GM21360 (cell line): ENCODE data around the gene ITIH6.
"Not testable (repeated sequence)": the region's sequence is repeated elsewhere in the genome, so short reads cannot be mapped to it uniquely, and the experiment has no call there.

Experiments
- ATAC-seq: cut with Tn5 transposase; IDR thresholded peaks from one replicate; pipeline ENCODE4 v1.9.1; 2021; ENCODE audit warnings: mild to moderate bottlenecking, moderate library complexity; ENCODE audit not compliant: unreplicated experiment

ITIH6 gene

DNA sequence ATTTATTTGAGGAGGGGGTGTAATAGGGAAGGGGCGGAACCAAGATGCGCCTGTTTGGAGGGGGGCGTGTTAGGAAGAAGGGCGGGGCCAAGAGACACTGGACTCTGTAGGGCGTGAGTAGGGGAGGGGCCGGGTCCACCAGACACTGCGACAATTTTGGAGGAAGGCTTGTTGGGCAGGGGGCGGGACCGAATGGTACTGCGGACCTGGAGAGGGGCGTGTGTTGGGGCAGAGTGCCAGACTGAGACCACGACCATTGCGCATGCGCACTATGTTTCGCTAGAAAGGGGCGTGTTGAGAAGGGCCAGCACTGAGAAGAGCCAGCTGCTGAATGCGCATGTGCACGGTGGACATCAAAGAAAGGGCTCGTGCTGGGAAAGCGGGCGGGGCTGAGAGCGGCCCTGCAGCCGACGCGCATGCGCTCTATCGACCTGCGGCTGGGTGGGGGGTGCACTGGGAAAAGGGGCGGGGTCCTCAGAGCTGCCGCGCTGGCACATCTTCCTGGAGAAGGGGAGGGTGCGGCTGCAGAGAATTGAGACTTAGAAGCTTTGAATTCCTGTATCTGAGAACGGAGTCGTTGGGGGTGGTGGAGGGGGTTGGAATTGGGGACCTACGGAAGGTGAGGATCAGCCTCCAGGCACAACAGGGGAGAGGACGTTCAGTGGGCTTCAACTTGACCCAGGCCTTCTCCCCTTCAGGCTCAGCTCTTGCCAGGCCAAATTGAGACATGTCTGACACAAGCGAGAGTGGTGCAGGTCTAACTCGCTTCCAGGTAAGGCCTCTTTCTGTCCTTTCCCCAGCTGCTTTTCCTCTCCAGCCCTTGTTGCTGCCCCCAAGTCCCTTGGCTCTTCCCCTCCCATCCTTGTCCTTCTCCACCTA, 10.8 kb upstream of the ITIH6 start:
- peak; percentile 81 for ATAC-seq

DNA sequence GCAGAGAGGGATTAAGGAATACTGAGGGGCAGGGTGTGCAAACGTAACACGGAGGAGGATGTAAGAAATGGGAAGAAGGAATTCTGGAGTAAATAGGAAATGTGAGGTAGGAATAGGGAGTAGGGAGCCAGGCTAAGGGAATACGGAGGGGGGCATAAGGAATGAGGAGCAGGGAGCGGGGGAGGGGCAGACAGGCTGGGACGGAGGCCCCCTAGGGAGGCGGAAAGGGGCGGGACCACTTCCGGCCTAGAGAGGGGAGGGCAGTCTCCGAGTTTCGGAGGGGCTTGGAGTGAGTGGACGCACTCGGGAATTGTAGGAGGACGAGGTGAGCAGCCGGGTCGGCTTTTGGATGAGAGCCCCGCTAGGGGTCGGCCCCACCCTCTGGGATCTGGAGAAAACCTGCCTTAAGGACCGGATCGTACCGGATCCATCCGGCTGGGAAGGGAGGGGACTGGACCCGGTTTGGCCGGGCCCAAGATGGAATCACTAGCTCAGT, 10.1 kb upstream of the ITIH6 start:
- peak; percentile 12 for ATAC-seq

DNA sequence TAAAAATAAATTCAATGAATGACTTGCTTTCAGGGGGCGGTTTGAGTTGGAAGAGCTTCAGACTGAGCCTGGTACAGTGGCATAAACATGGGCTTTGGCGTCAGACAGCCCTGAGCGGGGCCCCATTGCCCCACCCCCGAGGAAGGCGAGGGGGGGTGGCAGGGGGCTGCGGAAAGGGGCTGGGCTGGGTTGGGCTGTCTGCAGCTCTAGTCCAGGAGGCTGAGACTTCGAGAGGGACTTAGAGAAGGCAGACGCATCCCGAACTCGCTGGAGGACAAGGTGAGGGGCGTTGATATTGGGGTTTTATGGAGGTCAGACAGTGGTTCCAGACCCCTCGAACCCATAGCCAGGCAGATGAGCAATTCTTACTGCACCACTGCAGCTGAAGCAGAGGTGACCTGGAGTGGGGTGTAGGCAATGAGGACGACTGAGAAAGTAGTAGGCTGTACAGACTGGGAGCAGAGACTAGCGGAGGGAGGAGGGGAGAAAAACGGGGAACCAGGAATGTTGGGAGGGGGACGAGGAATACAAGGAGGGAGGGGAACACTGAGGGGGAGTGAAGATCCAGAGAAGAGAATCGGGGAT, 9.6 kb upstream of the ITIH6 start, which contains the start of gene MAGED2:
TSS of gene MAGED2 (plus strand) at position 222 of the 585 bp plus-strand sequence. CDS start 1,587 bp downstream, outside the sequence.
- ATAC-seq = no peak

DNA sequence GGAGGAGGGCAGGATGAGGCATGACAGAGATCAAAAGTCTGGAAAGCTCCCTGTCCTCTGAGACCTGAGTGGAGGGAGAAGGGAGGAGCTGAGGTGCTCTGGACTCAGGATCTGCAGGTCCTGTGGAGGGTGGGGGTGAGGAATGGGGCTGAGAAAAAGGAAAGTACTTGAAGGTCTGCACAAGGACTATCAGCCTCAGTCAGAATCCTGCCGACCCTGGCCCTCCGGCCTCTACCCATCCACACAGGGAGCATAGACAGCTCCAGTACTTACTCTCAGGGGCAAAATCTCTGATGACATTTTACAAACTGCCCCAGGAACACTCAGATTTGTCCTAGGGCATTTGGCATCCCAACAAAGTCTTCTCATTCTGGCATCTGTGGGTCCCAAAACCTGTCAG, 991 bp upstream of the ITIH6 start:
- no peak for ATAC-seq

DNA sequence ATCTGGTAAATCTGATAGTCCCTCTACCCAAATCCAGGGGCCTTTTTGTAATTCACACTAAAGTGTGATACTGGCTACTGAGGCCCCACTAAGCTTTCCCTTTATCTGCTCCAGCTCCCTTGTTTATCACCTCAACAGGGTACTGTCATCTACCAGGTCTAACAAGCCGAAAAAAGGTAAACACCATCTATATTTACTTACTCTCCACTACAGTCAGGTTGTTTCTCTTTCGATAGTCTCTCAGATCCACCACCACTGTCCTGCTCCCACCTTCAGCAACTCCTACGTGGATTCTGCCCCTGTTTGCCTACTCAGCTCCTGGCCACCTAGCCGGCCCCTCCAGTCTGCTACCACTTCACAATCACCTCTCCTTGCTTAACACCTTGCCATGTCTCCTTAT, 3.3 kb downstream of the ITIH6 start:
- no peak for ATAC-seq

DNA sequence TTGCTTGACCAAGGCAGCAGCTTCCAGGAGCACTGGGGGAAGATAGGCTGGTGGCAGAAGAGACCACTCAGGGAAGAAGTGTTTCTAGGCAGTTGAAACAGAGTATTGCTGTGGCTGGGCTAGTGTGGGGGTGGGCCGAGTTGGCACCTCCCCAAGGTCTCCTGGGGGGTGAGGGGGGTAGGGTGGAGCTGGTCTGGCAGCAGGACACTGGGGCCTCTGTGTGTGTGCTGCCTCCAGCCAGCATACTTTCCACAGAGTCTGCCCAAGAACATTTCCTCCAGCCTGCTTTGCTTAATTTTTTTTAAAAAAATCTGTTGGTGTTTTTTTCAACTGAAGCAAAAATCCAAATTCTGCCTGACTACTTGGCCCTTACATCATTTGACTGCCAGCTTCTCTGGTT, 4.0 kb downstream of the ITIH6 start:
- no peak for ATAC-seq

DNA sequence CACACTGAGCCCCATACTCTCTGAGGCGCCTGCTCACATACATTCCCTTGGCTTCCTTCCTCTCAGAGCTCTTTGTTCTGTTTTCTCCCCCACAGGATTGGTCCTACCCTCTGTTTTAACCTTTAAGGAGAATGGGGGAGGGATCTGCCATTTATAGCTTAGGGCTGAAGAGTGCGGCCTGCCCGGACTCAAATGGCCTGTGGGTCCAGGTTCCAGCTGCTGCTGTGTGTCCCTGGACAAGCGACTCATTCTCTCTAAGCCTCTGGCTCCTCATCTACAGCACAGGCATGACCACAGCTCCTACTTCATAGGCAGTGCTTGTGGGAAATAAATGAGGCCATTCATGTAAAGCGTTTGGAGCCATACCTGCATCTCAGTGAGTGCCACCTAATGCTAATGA, 8.7 kb downstream of the ITIH6 start:
- ATAC-seq = not testable (repeated sequence)

DNA sequence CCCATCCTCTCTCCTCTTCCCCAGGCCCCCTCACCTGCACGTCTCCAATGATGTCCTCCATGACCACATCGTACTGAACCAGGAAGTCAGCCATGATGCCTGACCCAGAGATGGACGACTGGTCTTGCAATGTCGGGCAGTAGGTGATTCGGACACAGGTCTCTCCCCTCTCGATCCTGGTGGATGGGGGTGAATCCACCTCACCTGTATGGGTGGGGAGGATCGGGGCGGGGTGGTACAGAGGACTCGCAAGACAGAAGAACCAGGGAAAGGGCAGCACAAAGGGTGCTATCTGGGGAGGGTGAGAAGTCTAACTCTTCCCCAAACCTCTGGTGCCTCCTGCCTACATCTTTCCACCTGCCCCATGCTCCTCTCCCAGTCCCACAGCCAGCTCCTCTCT, 9.6 kb downstream of the ITIH6 start:
- no peak for ATAC-seq

DNA sequence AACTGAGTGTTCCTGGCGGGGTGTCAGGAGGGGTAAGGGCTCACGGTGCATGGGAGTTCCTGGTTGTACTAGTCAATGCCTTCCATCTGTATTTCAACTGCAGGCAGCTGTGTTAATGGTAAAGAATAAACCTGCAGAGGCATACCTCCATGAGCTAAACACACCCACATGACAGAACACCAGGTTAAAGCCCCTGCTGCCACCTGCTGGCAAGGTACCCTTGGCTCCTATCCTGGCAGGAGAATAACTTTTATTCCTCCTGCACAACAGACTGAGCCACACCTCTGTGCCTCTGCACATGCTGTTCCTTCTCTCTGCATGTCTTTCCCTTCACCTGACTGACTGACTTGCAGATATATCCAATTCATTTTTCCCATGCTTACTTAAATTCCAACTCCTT, 11.1 kb downstream of the ITIH6 start:
- no peak for ATAC-seq

DNA sequence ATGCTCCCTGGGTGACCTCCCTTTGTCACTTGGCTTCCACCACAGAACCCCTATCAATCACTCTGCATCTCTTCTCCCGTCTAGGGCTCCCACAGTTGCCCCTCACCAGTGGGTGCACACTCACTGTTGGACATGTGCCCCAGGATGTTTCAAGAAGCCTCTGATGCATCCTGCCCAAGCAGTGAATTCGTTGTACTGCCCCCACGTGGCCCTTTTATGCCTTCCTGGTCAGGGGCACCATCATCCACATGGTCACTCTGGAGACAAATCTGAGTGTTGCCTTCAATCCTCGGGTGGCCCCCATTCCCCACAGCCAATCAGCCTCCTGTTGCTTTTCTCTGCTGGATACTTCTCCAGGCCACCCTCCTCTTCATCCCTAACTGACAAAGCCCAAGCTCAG, 12.2 kb downstream of the ITIH6 start:
- ATAC-seq = no peak

DNA sequence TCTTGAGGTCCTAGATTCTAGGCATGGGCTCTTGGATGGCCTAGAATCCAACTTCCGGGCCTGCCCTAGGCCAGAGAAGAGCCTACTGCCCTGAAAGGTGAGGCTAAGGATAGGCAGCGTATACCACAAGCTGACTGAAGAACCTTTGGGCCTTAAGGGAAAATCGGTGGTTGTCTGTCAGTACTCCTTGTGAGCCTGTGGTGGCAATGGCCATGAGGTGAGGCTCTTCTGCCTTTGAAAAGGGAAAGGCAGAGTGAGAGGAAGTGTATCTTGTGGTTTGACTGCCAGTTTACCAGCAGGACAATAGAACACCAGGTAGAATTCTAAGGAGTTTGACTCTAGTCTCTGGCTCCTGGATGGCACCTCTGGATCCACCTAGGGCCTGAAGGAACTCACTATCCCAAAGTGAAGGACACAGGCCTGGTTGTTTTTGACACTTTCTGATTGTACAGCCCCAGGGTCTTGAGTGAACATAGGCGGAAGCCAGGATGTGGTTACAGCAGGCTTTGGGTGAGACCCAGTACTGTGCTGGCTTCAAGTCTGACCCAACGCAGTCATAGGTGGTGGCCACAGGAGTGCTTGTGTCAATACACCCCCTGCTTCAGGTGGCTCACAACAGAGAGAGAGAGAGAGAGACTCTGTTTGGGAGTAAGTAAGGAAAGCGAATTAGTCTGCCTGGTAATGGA, 20.9 kb downstream of the ITIH6 start:
- no peak for ATAC-seq

DNA sequence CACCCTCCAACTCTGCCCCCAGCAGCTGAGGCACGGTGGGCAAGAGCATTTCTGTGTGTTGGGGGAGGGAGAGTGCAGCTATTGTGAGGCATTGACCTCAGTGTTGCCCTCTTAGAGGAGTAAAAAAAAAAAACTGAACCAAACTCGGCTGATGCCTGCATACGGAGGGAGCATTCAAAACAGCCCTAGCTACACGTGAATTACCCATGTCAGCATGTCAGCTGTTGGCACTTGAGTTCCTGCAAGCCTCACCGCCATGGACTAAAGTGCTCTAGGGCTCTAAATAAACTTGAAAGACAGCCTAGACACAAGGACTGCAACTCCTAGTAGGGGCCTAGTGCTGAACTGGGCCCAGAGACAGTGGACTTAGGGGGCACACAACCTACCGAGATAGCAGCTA, 22.0 kb downstream of the ITIH6 start:
- no peak for ATAC-seq

DNA sequence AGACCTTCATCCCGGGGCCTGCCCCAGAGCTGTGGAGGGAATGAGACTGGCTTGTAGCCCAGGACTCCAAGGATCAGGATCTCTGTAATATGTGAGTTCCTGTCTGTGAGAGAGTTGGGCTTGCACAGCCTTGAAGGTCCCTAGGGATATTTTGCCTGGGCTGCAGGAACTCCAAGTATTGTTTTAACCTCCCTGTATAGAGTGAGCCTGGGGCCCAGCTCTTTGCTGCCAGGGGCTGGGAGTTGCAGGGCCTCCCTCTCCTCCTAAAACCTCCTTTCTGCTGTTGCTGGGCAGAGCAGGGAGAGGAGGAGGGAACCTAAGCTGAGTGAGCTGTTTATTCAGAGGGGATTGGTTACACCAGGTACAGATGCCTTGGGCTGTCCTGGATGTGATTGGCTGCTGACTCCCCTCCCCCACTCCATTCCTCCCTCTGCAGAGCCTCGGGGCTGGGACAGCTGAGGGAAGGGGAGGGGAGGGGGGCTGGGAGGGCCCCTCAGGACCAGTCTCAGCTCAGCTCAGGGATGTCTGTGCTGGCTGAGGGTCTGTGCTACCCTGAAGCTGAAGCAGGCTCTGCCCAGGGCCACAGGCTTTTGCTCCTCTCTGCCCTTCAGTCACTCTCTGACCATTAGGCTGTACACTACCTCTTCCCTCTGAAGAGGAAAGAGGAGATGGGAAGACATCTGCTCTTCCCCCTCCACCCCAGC, 23.5 kb downstream of the ITIH6 start:
- ATAC-seq = not testable (repeated sequence)

DNA sequence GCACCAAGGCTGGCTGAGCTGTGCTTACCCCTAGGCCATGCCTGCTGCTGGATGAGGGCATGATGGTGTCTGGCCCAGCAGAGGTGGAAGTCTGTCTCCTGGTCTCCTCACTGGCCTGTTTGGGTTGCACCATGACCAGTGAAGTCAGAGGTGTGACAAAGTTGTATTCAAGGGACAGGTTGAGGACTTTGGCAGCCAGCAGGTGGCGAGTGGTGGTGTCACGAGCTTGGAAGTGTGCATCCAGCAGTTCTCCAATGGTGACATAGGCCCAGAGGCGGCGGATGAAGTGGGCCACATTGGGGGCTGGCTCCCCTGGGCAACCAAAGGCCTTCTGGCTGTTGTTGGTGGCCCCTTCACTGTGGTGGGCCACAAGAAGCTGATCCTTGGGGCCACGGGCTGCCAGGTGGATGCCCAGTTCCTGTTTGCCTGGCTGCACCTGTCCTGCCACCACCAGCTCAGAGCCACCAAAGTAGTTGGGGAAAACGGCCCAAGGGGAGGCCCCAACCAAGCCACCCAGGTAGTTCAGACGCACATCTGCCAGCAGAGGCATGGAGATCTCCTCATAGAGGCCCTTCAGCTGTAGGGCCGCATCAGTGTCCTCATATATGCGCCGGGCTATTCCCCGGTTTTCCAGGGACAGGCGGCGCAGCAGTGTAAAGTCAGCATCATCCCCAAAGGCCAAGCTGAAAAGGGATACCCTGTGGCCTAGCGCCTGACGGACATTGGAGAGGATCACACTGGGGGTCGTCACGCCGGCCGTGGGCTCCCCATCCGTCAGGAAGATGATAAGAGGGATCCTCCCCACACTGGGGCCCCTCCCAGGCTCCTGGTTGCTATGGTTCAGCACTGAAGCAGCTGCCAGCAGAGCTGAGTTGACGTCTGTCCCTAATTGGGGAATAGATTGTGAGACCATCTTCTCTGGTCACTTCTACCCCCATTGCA, 39.7 kb downstream of the ITIH6 start:
- ATAC-seq = no peak

DNA sequence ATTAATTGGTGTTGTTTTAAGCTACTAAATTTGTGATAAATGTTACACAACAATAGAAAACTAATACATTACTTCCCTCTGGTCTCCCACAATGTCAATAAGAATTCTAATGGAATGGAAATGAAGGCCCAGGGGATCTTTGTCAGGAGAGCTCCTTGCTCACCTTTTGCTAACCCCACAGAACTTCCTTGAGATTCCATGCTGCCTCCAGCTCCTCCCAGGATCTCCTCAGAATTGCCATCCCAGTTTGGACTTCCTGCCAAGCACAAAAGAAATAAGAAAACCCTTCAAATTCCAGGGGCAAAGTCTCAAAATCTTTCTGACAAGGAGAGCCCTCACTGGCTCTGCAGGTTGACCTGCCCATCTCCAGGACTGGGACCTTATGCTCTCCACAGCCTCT, 43.2 kb downstream of the ITIH6 start:
- no peak for ATAC-seq

DNA sequence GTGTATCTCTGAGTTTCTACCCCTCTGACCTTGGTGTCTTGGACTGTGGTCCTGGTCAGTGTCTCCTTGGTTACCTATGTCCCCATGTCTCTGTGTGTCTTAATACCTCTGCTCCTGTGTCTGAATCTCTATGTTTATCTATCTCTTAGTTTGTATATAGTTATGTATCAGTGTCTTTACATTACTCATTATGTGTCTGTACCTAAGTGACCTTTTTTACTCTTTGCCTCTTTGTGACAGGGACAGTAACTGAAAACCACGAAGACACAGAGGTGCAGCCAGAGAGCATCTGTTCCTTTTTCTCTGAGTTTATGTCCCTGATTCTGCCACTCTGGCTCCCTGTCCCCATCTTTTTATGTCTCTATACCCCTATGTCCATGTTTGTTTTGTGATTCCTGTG, 49.4 kb downstream of the ITIH6 start:
- no peak for ATAC-seq

DNA sequence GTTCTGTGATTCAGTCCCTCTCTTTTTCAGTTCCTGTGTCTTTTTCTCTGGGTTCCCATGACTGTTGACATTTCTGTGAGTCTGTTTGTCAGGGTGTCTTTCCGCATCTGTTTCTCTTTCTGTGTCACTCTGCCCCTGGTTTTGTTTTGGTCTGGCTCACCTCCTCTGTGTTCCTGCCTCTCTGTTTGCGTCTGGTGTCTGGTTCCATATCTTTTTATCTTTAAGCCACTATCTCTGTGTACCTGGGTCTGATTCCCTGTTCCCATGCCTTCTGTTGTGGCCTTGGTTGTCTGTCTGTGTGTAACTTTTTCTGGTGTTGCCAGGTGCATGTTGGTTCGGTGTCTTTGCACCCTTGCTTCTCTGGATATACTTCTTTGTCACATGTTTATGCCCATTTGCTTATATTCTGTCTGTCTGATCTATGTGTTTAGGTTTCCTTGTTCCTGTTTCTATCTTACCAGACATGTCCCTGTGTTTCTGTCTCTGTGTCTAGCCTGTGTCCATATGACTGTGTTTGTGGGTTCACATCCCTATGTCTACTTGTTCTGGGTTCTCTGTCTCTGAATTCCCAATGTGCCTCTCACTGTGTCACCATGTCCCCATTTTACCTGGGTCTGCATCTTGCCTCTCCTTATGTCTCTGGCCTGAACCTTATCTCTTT, 50.2 kb downstream of the ITIH6 start:
- ATAC-seq = no peak

DNA sequence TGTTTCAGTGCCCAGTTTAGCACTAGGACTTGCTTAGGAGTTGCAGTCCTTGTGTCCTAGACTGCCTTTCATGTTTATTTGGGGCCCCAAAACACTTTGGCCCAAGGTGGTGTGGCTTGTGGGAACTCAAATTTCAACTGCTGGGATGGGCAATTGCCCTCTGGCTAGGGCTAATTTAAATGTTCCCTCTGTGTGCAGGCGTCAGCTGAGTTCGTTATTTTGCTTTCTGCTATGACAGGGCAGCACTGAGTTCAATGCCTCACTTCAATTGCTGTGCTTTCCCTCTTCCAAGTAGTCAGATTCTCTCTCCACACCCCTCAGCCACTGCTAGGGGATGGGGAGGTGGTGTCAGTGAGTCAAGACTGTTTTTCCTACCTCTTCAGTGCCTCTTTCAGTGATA, 51.1 kb downstream of the ITIH6 start:
- no peak for ATAC-seq

DNA sequence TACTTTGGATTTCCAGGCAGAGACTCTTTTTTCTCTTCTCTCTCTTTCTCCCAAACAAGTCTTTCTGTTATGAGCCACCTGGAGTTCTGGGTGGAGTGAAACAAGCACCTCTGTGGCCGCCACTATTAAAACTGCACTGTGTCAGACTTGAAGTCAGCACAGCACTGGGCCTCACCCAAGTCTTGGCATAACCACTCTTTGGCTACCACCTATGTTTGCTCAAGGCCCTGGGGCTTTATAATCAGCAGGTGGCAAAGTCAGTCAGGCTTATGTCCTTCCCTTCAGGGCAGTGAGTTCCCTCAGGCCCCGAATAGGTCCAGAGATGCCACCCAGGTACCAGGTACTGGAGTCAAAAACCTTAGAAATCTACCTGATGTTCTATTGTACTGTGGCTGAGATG, 52.4 kb downstream of the ITIH6 start:
- ATAC-seq = no peak
